Measurements from ENCODE around the gene TAGLN2. TPM values are rescaled to one million over a fixed set of nuclear protein-coding genes. Genes with fewer than 3 reads are reported as not detected.

Gene TAGLN2
- total and polyA plus RNA-seq, 9 of the 15 experiments (the other 6 are each of a cell fraction or from before 2014, with no cell fraction given): 192 to 683 (median 455) TPM

DNA sequence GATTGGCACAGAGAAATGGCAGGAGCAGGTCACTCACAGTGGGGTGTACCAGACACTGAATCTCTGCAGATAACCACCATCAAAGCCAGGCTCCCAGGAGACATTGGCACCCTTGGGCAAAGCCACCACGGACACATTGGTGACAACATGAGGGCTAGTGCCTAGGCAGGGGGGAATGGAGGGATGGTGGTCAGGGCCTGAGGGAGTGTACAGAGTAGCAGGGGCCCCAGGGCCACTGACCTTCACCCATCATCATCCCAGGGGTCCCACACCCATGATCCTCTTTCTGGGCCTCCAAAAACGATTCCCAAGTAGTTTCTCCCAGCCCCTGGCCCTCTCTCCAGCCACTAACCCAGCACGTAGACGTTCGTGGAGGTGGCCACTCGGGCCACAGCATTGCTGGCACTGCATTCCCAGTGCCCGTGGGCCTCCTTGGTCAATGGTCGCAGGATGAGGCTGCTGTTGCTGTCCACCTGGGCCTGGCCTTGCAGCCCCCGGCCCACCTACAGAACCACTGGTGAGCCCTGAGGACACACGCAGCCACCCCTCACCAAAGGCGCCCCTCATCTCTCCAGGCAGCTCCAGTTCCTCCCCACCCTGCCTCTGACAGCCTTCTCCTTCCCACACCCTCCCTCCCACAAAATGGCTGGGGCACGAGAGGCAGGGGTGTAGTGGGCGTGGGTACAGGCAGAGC is 5.9 kb upstream of the TAGLN2 start:
- DNase-seq (ENCODE audit: extremely low read depth in 1 of 4, low spot score in 3 of 4) (no peak), ATAC-seq (no peak), FAIRE-seq (no peak)
- Histone ChIP-seq H3K4me2 (ENCODE audit: insufficient read depth, low read length) (no peak overlapping the region), H3K9ac (ENCODE audit: insufficient read depth in 1 of 2, low read depth in 2 of 2, low read length in 2 of 2) (peak overlapping the region in 1 of 2 experiments; percentile 35; a peak in 2 of 4 replicates), H3K4me3 (no peak overlapping the region), H3K79me2 (ENCODE audit: control insufficient read depth, insufficient read depth, low read length) (no peaks in the 10 kb centered on the region), H2AFZ (ENCODE audit: low read depth, low read length) (no peak overlapping the region), H3K9me1 (ENCODE audit: control insufficient read depth, insufficient read depth, low read length) (no peaks in the 10 kb centered on the region), H3K36me3 (ENCODE audit: control insufficient read depth, insufficient read depth, low read length) (no peaks in the 10 kb centered on the region), H3K27ac (ENCODE audit: extremely low read depth, low read depth, low read length) (no peak overlapping the region), H3K4me1 (replicated peaks in 1 of 2; ENCODE audit: control insufficient read depth in 2 of 2, insufficient read depth in 2 of 2, low read length in 2 of 2) (peaks cover 4 to 45% of the 10 kb centered on the region in 2 experiments; a peak in 3 of 5 replicates), H3K27me3 (ENCODE audit: control insufficient read depth in 2 of 2, insufficient read depth in 2 of 2, low read length in 2 of 2) (peaks cover 9 to 51% of the 10 kb centered on the region in 2 experiments; a peak in 4 of 5 replicates), H4K20me1 (replicated peaks; ENCODE audit: control insufficient read depth, insufficient read depth, low read length) (no peaks in the 10 kb centered on the region; the same call in 1 of the 2 replicates), H3K9me3 (replicated peaks; ENCODE audit: control insufficient read depth, insufficient read depth, low read depth, low read length) (no peaks in the 10 kb centered on the region)
- 15% methylated on average over 13 of the region's 13 CpGs for WGBS (ENCODE audit: insufficient coverage, low coverage, missing lambda C conversion rate)
- ChIA-PET CTCF (ENCODE audit: low intra/inter-chr PET ratio) (no interaction called here), POLR2A (no interaction called here)
- intact Hi-C loops (cut with micrococcal nuclease) (no loop called here), in situ Hi-C loops (cut with MboI) (no loop called here)
- BruUV-seq (replicated peaks): no TSS peak
- TF ChIP-seq POLR2H (tag; IDR thresholded peaks at IDR 0.05; ENCODE audit: low read depth) (no peak), NCOA2 (IDR thresholded peaks at IDR 0.05; ENCODE audit: partially characterized antibody in 2 of 2) (no peak), NFRKB (IDR thresholded peaks at IDR 0.05; ENCODE audit: low read depth) (no peak), CHD4 (IDR thresholded peaks at IDR 0.05; ENCODE audit: insufficient read depth, insufficient replicate concordance, low read depth, low read length, poor library complexity, severe bottlenecking) (no peak), TAF1 (IDR thresholded peaks at IDR 0.05; ENCODE audit: control insufficient read depth, extremely low read depth, insufficient read depth, low read length, severe bottlenecking) (no peak), RCOR1 (IDR thresholded peaks at IDR 0.05; ENCODE audit: borderline replicate concordance in 1 of 2, low read depth in 2 of 2, low read length in 2 of 2) (no peak), ZNF316 (IDR thresholded peaks at IDR 0.05) (no peak), NUFIP1 (IDR thresholded peaks at IDR 0.05; ENCODE audit: partially characterized antibody) (no peak), SMAD1 (IDR thresholded peaks at IDR 0.05; ENCODE audit: low read depth, low read length, partially characterized antibody) (no peak)
- TF ChIP-seq, protein P1, sequence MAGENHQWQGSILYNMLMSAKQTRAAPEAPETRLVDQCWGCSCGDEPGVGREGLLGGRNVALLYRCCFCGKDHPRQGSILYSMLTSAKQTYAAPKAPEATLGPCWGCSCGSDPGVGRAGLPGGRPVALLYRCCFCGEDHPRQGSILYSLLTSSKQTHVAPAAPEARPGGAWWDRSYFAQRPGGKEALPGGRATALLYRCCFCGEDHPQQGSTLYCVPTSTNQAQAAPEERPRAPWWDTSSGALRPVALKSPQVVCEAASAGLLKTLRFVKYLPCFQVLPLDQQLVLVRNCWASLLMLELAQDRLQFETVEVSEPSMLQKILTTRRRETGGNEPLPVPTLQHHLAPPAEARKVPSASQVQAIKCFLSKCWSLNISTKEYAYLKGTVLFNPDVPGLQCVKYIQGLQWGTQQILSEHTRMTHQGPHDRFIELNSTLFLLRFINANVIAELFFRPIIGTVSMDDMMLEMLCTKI (IDR thresholded peaks at IDR 0.05; ENCODE audit: partially characterized antibody): no peak
- TF ChIP-seq, protein P2, sequence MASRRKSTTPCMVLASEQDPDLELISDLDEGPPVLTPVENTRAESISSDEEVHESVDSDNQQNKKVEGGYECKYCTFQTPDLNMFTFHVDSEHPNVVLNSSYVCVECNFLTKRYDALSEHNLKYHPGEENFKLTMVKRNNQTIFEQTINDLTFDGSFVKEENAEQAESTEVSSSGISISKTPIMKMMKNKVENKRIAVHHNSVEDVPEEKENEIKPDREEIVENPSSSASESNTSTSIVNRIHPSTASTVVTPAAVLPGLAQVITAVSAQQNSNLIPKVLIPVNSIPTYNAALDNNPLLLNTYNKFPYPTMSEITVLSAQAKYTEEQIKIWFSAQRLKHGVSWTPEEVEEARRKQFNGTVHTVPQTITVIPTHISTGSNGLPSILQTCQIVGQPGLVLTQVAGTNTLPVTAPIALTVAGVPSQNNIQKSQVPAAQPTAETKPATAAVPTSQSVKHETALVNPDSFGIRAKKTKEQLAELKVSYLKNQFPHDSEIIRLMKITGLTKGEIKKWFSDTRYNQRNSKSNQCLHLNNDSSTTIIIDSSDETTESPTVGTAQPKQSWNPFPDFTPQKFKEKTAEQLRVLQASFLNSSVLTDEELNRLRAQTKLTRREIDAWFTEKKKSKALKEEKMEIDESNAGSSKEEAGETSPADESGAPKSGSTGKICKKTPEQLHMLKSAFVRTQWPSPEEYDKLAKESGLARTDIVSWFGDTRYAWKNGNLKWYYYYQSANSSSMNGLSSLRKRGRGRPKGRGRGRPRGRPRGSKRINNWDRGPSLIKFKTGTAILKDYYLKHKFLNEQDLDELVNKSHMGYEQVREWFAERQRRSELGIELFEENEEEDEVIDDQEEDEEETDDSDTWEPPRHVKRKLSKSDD (conservative IDR thresholded peaks at IDR 0.05; ENCODE audit: low read length): no peak
- TF ChIP-seq, protein P3, sequence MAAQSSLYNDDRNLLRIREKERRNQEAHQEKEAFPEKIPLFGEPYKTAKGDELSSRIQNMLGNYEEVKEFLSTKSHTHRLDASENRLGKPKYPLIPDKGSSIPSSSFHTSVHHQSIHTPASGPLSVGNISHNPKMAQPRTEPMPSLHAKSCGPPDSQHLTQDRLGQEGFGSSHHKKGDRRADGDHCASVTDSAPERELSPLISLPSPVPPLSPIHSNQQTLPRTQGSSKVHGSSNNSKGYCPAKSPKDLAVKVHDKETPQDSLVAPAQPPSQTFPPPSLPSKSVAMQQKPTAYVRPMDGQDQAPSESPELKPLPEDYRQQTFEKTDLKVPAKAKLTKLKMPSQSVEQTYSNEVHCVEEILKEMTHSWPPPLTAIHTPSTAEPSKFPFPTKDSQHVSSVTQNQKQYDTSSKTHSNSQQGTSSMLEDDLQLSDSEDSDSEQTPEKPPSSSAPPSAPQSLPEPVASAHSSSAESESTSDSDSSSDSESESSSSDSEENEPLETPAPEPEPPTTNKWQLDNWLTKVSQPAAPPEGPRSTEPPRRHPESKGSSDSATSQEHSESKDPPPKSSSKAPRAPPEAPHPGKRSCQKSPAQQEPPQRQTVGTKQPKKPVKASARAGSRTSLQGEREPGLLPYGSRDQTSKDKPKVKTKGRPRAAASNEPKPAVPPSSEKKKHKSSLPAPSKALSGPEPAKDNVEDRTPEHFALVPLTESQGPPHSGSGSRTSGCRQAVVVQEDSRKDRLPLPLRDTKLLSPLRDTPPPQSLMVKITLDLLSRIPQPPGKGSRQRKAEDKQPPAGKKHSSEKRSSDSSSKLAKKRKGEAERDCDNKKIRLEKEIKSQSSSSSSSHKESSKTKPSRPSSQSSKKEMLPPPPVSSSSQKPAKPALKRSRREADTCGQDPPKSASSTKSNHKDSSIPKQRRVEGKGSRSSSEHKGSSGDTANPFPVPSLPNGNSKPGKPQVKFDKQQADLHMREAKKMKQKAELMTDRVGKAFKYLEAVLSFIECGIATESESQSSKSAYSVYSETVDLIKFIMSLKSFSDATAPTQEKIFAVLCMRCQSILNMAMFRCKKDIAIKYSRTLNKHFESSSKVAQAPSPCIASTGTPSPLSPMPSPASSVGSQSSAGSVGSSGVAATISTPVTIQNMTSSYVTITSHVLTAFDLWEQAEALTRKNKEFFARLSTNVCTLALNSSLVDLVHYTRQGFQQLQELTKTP (IDR thresholded peaks at IDR 0.05; ENCODE audit: low read depth in 1 of 2, partially characterized antibody in 2 of 2): no peak
